Neural progenitor cell (in vitro differentiated cells): ENCODE data around the gene SDK2. TPM values are rescaled to one million over a fixed set of nuclear protein-coding genes. Genes with fewer than 3 reads are reported as not detected.

ENCODE experiments used
- DNase-seq: peaks from one replicate; pipeline ENCODE4 v3.0.0-alpha.2; 2016; ENCODE audit warnings: low spot score
- H2AFZ ChIP-seq: fragments of 200-600 bp; sonication (generic); replicated peaks from 2 replicates; pipeline ENCODE4 v1.6.1; 2016; ENCODE audit warnings: antibody characterized with exemption
- H3F3A ChIP-seq: fragments of 200-600 bp; sonication (generic); 2 replicates; pipeline ENCODE4 v1.6.1; 2016; ENCODE audit warnings: antibody characterized with exemption, low read depth
- H3K27ac ChIP-seq: fragments of 200-600 bp; sonication (generic); 2 replicates; pipeline ENCODE4 v1.5.1; 2016; ENCODE audit warnings: mild to moderate bottlenecking
- H3K27me3 ChIP-seq: fragments of 200-600 bp; sonication (generic); 2 replicates; pipeline ENCODE4 v1.6.1; 2016; ENCODE audit warnings: mild to moderate bottlenecking, moderate library complexity
- H3K36me3 ChIP-seq: fragments of 200-600 bp; sonication (generic); 2 replicates; pipeline ENCODE4 v1.5.1; 2016
- H3K4me1 ChIP-seq: fragments of 200-600 bp; sonication (generic); 2 replicates; pipeline ENCODE4 v1.6.1; 2016; ENCODE audit warnings: mixed run types
- H3K4me2 ChIP-seq: fragments of 200-600 bp; sonication (generic); 2 replicates; pipeline ENCODE4 v1.6.1; 2016
- H3K4me3 ChIP-seq: fragments of 200-600 bp; sonication (generic); 2 replicates; pipeline ENCODE4 v1.5.1; 2016
- H3K79me2 ChIP-seq: fragments of 200-600 bp; sonication (generic); 2 replicates; pipeline ENCODE4 v1.6.1; 2016; ENCODE audit warnings: low read depth
- H3K9ac ChIP-seq: fragments of 200-600 bp; sonication (generic); 2 replicates; pipeline ENCODE4 v1.6.1; 2016
- H3K9me3 ChIP-seq: fragments of 200-600 bp; sonication (generic); 2 replicates; pipeline ENCODE4 v1.5.1; 2016; ENCODE audit warnings: low read depth
- H4K20me1 ChIP-seq: fragments of 200-600 bp; sonication (generic); 2 replicates; pipeline ENCODE4 v1.6.1; 2016; ENCODE audit warnings: low read depth
- H3K27ac Mint-ChIP-seq: 3 replicates; pipeline ENCODE4 v1.8.0; 2021; ENCODE audit warnings: mixed read lengths
- H3K27me3 Mint-ChIP-seq: 2 replicates; pipeline ENCODE4 v1.8.0; 2022; ENCODE audit warnings: low read depth, mild to moderate bottlenecking, inconsistent platforms, moderate library complexity, mixed read lengths; ENCODE audit not compliant: insufficient read depth
- H3K36me3 Mint-ChIP-seq: 3 replicates; pipeline ENCODE4 v1.8.0; 2021; ENCODE audit warnings: mixed read lengths
- H3K4me1 Mint-ChIP-seq: 3 replicates; pipeline ENCODE4 v1.8.0; 2021; ENCODE audit warnings: mixed read lengths
- H3K4me3 Mint-ChIP-seq: 3 replicates; pipeline ENCODE4 v1.8.0; 2021; ENCODE audit warnings: mild to moderate bottlenecking, moderate library complexity, mixed read lengths
- H3K9me3 Mint-ChIP-seq: 3 replicates; pipeline ENCODE4 v1.8.0; 2020; ENCODE audit warnings: mixed read lengths
- EZH2 ChIP-seq: fragments of 200-600 bp; sonication (generic); IDR thresholded peaks from 2 replicates; pipeline ENCODE4 v1.6.1; 2017; ENCODE audit warnings: antibody characterized with exemption, mild to moderate bottlenecking, moderate library complexity
- EZH2phosphoT487 ChIP-seq: fragments of 200-600 bp; sonication (generic); IDR thresholded peaks from 2 replicates; pipeline ENCODE4 v1.6.1; 2017; ENCODE audit warnings: antibody characterized with exemption
- total RNA-seq: library from RNA; depleted of rRNA; stranded (reverse); fragments of >200 nt; gene quantifications from 2 replicates; pipeline ENCODE4 v1.2.3, GENCODE V29; 2015; ENCODE audit warnings: low replicate concordance
- TF ChIP-seq, protein P1 (sequence below): fragments of 200-600 bp; sonication (generic); IDR thresholded peaks from 2 replicates; pipeline ENCODE4 v1.5.1; 2017; ENCODE audit warnings: antibody characterized with exemption, mild to moderate bottlenecking

The SDK2 gene
- total RNA-seq, 1 donor from 2014 or later = 15.3 TPM

GRCh38 chr17:73478768-73479424, 165.3 kb downstream of the SDK2 start:
- H3F3A ChIP-seq = peaks cover 11% of the 10 kb centered on the region
- no peak overlapping the region for H3K27ac ChIP-seq
- no peak overlapping the region for H3K4me3 ChIP-seq
- Mint-ChIP-seq H3K27me3 (no peaks in the 10 kb centered on the region), H3K36me3 (peaks cover 6% of the 10 kb centered on the region), H3K4me3 (no peak overlapping the region), H3K4me1 (peaks cover 35% of the 10 kb centered on the region), H3K27ac (no peak overlapping the region), H3K9me3 (no peaks in the 10 kb centered on the region)
- no peaks in the 10 kb centered on the region for H3K9me3 ChIP-seq
- no peaks in the 10 kb centered on the region for H3K79me2 ChIP-seq
- no peaks in the 10 kb centered on the region for H3K27me3 ChIP-seq
- TF ChIP-seq EZH2 = no peak
- no peak for TF ChIP-seq EZH2phosphoT487
- TF ChIP-seq, protein P1, sequence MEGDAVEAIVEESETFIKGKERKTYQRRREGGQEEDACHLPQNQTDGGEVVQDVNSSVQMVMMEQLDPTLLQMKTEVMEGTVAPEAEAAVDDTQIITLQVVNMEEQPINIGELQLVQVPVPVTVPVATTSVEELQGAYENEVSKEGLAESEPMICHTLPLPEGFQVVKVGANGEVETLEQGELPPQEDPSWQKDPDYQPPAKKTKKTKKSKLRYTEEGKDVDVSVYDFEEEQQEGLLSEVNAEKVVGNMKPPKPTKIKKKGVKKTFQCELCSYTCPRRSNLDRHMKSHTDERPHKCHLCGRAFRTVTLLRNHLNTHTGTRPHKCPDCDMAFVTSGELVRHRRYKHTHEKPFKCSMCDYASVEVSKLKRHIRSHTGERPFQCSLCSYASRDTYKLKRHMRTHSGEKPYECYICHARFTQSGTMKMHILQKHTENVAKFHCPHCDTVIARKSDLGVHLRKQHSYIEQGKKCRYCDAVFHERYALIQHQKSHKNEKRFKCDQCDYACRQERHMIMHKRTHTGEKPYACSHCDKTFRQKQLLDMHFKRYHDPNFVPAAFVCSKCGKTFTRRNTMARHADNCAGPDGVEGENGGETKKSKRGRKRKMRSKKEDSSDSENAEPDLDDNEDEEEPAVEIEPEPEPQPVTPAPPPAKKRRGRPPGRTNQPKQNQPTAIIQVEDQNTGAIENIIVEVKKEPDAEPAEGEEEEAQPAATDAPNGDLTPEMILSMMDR = peak; percentile 55
- H2AFZ ChIP-seq = no peak overlapping the region
- H3K9ac ChIP-seq = no peak overlapping the region
- peak; percentile 44 for DNase-seq
- no peaks in the 10 kb centered on the region for H3K36me3 ChIP-seq
- peaks cover 53% of the 10 kb centered on the region for H4K20me1 ChIP-seq
- H3K4me1 ChIP-seq = peaks cover 24% of the 10 kb centered on the region
- no peak overlapping the region for H3K4me2 ChIP-seq

DNA sequence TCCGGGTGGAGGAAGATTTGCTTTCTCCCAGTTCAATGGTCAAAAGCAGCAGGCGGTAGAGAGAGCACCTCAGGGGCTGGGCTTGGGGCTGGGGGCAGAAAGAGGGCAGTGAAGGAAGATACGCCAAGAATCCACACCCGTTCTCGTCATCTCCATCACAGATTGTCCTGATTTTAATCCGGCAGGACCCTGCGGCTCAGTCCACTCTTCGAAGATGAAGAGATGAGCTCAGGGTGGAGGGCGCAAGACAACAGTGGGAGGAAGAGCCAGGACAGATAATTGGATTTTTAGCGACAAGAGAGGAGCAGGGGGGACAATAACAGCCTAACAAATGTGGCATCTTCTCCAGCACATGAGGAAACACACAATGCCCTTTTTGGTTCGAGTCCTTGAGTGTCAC, 165.9 kb downstream of the SDK2 start:
- peak overlapping the region; percentile 45 for H3K27ac Mint-ChIP-seq
- Histone ChIP-seq H3F3A (peaks cover 11% of the 10 kb centered on the region), H3K79me2 (no peaks in the 10 kb centered on the region), H3K9me3 (no peaks in the 10 kb centered on the region), H3K4me1 (peaks cover 24% of the 10 kb centered on the region), H4K20me1 (peaks cover 53% of the 10 kb centered on the region), H3K9ac (no peak overlapping the region), H2AFZ (no peak overlapping the region), H3K27ac (no peak overlapping the region), H3K4me3 (no peak overlapping the region), H3K36me3 (no peaks in the 10 kb centered on the region), H3K27me3 (no peaks in the 10 kb centered on the region), H3K4me2 (peak overlapping the region; percentile 3)
- H3K36me3 Mint-ChIP-seq = peaks cover 9% of the 10 kb centered on the region
- H3K27me3 Mint-ChIP-seq = no peaks in the 10 kb centered on the region
- H3K4me3 Mint-ChIP-seq = no peak overlapping the region
- TF ChIP-seq EZH2phosphoT487 (no peak), EZH2 (no peak)
- TF ChIP-seq, protein P1 = no peak
- peaks cover 35% of the 10 kb centered on the region for H3K4me1 Mint-ChIP-seq
- DNase-seq = no peak
- peaks cover 3% of the 10 kb centered on the region for H3K9me3 Mint-ChIP-seq

DNA sequence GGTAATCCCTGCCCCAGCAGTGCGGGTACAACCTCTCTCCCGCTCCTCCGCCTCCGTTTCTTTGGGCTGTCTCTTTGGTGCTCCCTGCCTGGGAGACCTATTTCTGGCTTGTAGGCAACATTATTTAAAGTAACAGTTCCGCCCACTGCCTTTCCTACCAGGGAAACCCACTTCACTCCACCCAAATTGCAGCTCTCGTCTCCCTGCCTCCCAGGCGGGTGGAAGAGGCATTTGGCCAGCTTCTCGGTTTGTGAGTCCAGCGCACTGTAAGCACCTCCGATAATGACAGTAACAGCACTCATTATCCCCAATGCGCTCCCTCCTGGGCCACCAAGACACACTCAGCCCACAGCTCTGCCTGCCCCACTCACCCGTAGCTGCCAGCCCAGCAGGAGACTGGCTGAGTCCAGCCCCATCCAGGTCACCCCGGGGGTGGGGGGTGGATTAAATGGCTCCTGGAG, 167.3 kb downstream of the SDK2 start:
- H3F3A ChIP-seq = peaks cover 11% of the 10 kb centered on the region
- H3K27ac ChIP-seq = no peak overlapping the region
- H3K9ac ChIP-seq = no peak overlapping the region
- no peaks in the 10 kb centered on the region for H3K27me3 ChIP-seq
- no peak overlapping the region for H2AFZ ChIP-seq
- TF ChIP-seq EZH2 = no peak
- no peak for TF ChIP-seq EZH2phosphoT487
- TF ChIP-seq, protein P1 = no peak
- H3K27ac Mint-ChIP-seq = no peak overlapping the region
- H3K4me1 Mint-ChIP-seq = peaks cover 30% of the 10 kb centered on the region
- peaks cover 24% of the 10 kb centered on the region for H3K4me1 ChIP-seq
- no peak for DNase-seq
- H3K36me3 ChIP-seq = no peaks in the 10 kb centered on the region
- H3K9me3 Mint-ChIP-seq = peaks cover 5% of the 10 kb centered on the region
- H3K27me3 Mint-ChIP-seq = no peaks in the 10 kb centered on the region
- H3K36me3 Mint-ChIP-seq = peaks cover 13% of the 10 kb centered on the region
- no peak overlapping the region for H3K4me2 ChIP-seq
- no peaks in the 10 kb centered on the region for H3K9me3 ChIP-seq
- H3K4me3 ChIP-seq = no peak overlapping the region
- peaks cover 42% of the 10 kb centered on the region for H4K20me1 ChIP-seq
- H3K79me2 ChIP-seq = no peaks in the 10 kb centered on the region
- H3K4me3 Mint-ChIP-seq = no peak overlapping the region
